ENCODE data around the gene SELENOK. TPM values are rescaled to one million over a fixed set of nuclear protein-coding genes. Genes with fewer than 3 reads are reported as not detected.

Gene SELENOK
- total and polyA plus RNA-seq, 2 of the 4 experiments (the other 2 are of a cell fraction) = 35.5 to 37.1 TPM

DNA sequence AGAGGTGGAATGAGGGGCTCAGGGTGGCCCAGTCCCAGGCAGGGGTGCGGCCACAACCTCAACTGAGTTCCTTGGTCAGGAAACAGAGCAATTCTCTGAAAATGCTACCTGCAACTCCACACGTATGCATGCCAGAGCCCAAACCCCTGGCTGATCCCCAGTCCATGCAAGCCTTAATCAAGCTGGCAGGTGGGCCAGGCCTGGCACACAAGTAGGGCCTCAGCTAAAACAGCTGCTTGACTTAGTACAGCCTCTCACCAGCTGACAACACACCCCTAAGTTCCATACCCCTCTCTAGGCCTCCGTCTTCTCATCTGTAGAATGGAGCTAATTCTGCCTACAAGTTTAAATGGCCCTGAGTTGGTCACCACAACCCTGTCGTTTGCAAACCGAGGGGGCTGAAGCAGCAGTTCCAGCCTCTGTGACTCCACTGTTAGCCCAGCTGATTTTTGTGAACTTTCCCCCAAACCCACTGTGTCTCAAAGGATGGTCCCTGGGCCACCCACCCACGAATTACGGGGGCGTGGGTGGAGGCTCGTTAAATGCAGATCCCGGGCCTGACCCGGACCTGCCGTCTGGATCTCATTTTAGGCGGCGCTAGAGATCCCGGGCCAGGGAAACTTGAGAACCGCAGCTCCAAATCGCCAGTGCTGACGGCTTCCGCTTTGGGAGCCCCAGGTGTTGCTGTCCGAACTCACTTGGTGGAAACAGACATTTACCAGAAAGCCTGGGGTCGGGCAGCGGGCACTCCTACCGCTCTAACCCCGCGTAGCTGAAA is 46.4 kb downstream of the SELENOK start:
- CTCF ChIA-PET = no interaction called here
- no peak for TF ChIP-seq MAFK (IDR thresholded peaks at IDR 0.05; ENCODE audit: low read depth, low read length)
- TF ChIP-seq CTCF (conservative IDR thresholded peaks at IDR 0.05; ENCODE audit: low read depth, low read length) = peak; percentile 11; the same call in 1 of the 2 replicates
- Histone ChIP-seq H3K4me2 (ENCODE audit: low read depth, low read length) (peak overlapping the region; percentile 63), H2BK120ac (ENCODE audit: low read depth, low read length) (no peak overlapping the region), H3K27me3 (ENCODE audit: control insufficient read depth, insufficient read depth, low read length) (peaks cover 58% of the 10 kb centered on the region), H2AK5ac (ENCODE audit: low read depth, low read length) (no peak overlapping the region), H3K9ac (ENCODE audit: low read depth, low read length) (no peak overlapping the region; the same call in 1 of the 2 replicates), H3K36me3 (ENCODE audit: control insufficient read depth, insufficient read depth, low read length) (no peaks in the 10 kb centered on the region), H2AK9ac (replicated peaks; ENCODE audit: low read depth, low read length, poor library complexity) (peak overlapping the region; percentile 50), H3K4me3 (ENCODE audit: insufficient read depth, low read depth, low read length) (peak overlapping the region; percentile 42), H3K27ac (ENCODE audit: insufficient read depth, low read length) (no peak overlapping the region), H3K4me1 (ENCODE audit: control insufficient read depth, insufficient read depth, low read length) (no peaks in the 10 kb centered on the region; the same call in 1 of the 2 replicates), H2AFZ (replicated peaks; ENCODE audit: low read length, poor library complexity) (peak overlapping the region; percentile 90), H2BK5ac (ENCODE audit: low read depth, low read length, poor library complexity, severe bottlenecking) (no peak overlapping the region), H3K79me1 (ENCODE audit: low read depth in 1 of 2, low read length in 2 of 2) (no peaks in the 10 kb centered on the region), H3K14ac (replicated peaks; ENCODE audit: low read depth, low read length) (no peak overlapping the region), H4K5ac (ENCODE audit: low read depth, low read length) (no peak overlapping the region), H3K56ac (ENCODE audit: extremely low read depth, insufficient read depth, low read length) (no peak overlapping the region), H3K18ac (ENCODE audit: low read depth, low read length) (no peak overlapping the region), H3K4ac (ENCODE audit: low read depth, low read length) (no peak overlapping the region), H3K9me3 (ENCODE audit: control insufficient read depth, insufficient read depth, low read length) (peaks cover 3% of the 10 kb centered on the region; the same call in 1 of the 2 replicates), H4K8ac (ENCODE audit: low read depth in 2 of 2, low read length in 2 of 2) (no peak overlapping the region), H3K9me1 (ENCODE audit: insufficient read depth, low read length) (no peaks in the 10 kb centered on the region), H2BK20ac (ENCODE audit: low read depth, low read length) (no peak overlapping the region), H4K91ac (ENCODE audit: insufficient read depth, low read depth, low read length) (no peak overlapping the region), H4K20me1 (ENCODE audit: insufficient read depth, low read length) (no peaks in the 10 kb centered on the region), H3K23ac (ENCODE audit: low read depth, low read length) (no peak overlapping the region), H2BK15ac (ENCODE audit: low read depth, low read length) (no peak overlapping the region)
- intact Hi-C loops (cut with micrococcal nuclease) (no loop called here), in situ Hi-C loops (cut with MboI; ENCODE audit: low sequenced_read_pairs) (no loop called here), dilution Hi-C loops (cut with HindIII; ENCODE audit: low sequenced_read_pairs, unreplicated experiment) (no loop called here)
- POLR2A ChIA-PET (ENCODE audit: unreplicated experiment) = no interaction called here
- DNase-seq (peak; percentile 13), ATAC-seq (ENCODE audit: low read depth) (peak; percentile 44)
- 26% methylated on average over 15 of the region's 25 CpGs; no CpG with 5 or more reads in 1 of the 2 experiments for WGBS, 2 experiments (ENCODE audit: extremely low coverage in 2 of 2, insufficient read length in 1 of 2)
- BruUV-seq (replicated peaks) = no TSS peak

All from IMR-90 (cell line).